ENCODE measurements around the gene LATS2.

LATS2 gene

GRCh38 chr13:21013682-21014038, 47.7 kb downstream of the LATS2 start:
- DNase-seq: no peak

GRCh38 chr13:21012841-21013681, 48.3 kb downstream of the LATS2 start:
- DNase-seq: no peak

GRCh38 chr13:21012211-21012610, 49.2 kb downstream of the LATS2 start:
- no peak for DNase-seq

GRCh38 chr13:21011378-21011777, 50.0 kb downstream of the LATS2 start:
- no peak for DNase-seq

- no peak for DNase-seq
Observed at GRCh38 chr13:21010621-21011020, 50.8 kb downstream of the LATS2 start.

- DNase-seq: no peak
Observed at GRCh38 chr13:21009036-21009435, 52.4 kb downstream of the LATS2 start.

- no peak for DNase-seq
Observed at GRCh38 chr13:21008026-21008425, 53.4 kb downstream of the LATS2 start.

- DNase-seq: no peak
Observed at GRCh38 chr13:21006141-21007005, 55.0 kb downstream of the LATS2 start.

GRCh38 chr13:21005193-21005592, 56.2 kb downstream of the LATS2 start:
- no peak for DNase-seq

GRCh38 chr13:21001471-21001870, 59.9 kb downstream of the LATS2 start:
- no peak for DNase-seq

GRCh38 chr13:21000647-21001046, 60.7 kb downstream of the LATS2 start:
- DNase-seq: no peak

GRCh38 chr13:20998649-20999415, 62.6 kb downstream of the LATS2 start:
- DNase-seq: no peak

- DNase-seq: no peak
Observed at GRCh38 chr13:20997301-20998161, 63.9 kb downstream of the LATS2 start.

GRCh38 chr13:20995245-20995838, 66.0 kb downstream of the LATS2 start:
- DNase-seq: no peak

- DNase-seq: no peak
Observed at GRCh38 chr13:20994441-20994821, 67.0 kb downstream of the LATS2 start.

GRCh38 chr13:20993661-20994440, 67.5 kb downstream of the LATS2 start:
- no peak for DNase-seq

- no peak for DNase-seq
Observed at GRCh38 chr13:20993211-20993610, 68.2 kb downstream of the LATS2 start.

- no peak for DNase-seq
Observed at GRCh38 chr13:20991741-20992520, 69.5 kb downstream of the LATS2 start.

GRCh38 chr13:20990910-20991525, 70.4 kb downstream of the LATS2 start:
- DNase-seq: no peak
